ENCODE results near the gene PRKRA. TPM values are rescaled to one million over a fixed set of nuclear protein-coding genes. Genes with fewer than 3 reads are reported as not detected.

The PRKRA gene
- total and polyA plus RNA-seq, 8 donors, result 17.6 to 34.3 (median 21.0) TPM

GRCh38 chr2:178420463-178420999, 30.4 kb downstream of the PRKRA start:
- intact Hi-C loops (cut with DNase I), result no loop called here
- ATAC-seq, result no peak

GRCh38 chr2:178419123-178419522, 31.9 kb downstream of the PRKRA start:
- H3K27ac ChIP-seq, result no peak overlapping the region
- 7 to 18% methylated on average over 1 of the region's 1 CpG for WGBS, 2 donors
- ATAC-seq (no peak), FAIRE-seq (no peak), DNase-seq (no peak)
- no peak overlapping the region for H3K4me3 ChIP-seq
- H3K4me1 ChIP-seq, result no peaks in the 10 kb centered on the region
- no peak for TF ChIP-seq CTCF (IDR thresholded peaks at IDR 0.05)
- H3K36me3 ChIP-seq, result no peaks in the 10 kb centered on the region
- H3K9me3 ChIP-seq, result no peaks in the 10 kb centered on the region
- intact Hi-C loops (cut with DNase I), result no loop called here
- no peaks in the 10 kb centered on the region for H3K27me3 ChIP-seq

More at GRCh38 chr2:178420463-178420999, 30.4 kb downstream of the PRKRA start:
- DNase-seq (no peak), FAIRE-seq (no peak)
- no peaks in the 10 kb centered on the region for H3K27me3 ChIP-seq
- H3K4me1 ChIP-seq, result no peaks in the 10 kb centered on the region
- no peak overlapping the region for H3K4me3 ChIP-seq
- WGBS, 2 donors, result 59 to 75% methylated on average over 1 of the region's 1 CpG
- H3K36me3 ChIP-seq, result no peaks in the 10 kb centered on the region
- H3K9me3 ChIP-seq, result no peaks in the 10 kb centered on the region
- no peak for TF ChIP-seq CTCF (IDR thresholded peaks at IDR 0.05)
- H3K27ac ChIP-seq, result no peak overlapping the region

- H3K36me3 ChIP-seq, result no peaks in the 10 kb centered on the region
- no peaks in the 10 kb centered on the region for H3K9me3 ChIP-seq
- H3K27me3 ChIP-seq, result no peaks in the 10 kb centered on the region
- intact Hi-C loops (cut with DNase I), result no loop called here
- TF ChIP-seq CTCF (IDR thresholded peaks at IDR 0.05), result no peak
- ATAC-seq (no peak), FAIRE-seq (no peak), DNase-seq (no peak)
- no peak overlapping the region for H3K27ac ChIP-seq
- 88 to 94% methylated on average over 1 of the region's 1 CpG for WGBS, 2 donors
- H3K4me1 ChIP-seq, result no peaks in the 10 kb centered on the region
- no peak overlapping the region for H3K4me3 ChIP-seq
Observed at GRCh38 chr2:178418426-178418825, 32.5 kb downstream of the PRKRA start.

DNA sequence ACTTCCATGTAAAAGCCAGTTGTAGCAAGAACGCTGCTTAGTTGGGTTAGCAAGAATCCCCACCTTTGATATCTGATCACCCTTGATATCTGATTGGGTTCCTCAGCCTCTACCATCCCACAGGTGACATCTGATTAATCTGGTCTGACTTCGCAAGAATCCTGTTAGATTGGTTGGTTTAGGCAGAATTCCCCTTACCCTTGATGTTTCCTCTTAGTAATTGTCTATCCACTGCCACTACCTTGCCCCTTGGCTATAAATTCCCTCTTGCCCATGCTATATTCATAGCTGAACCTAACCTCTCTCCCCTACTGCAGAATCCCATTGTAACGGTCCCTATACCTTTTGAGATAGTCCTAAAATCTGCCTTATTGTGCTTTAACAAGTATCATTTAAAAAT, 33.1 kb downstream of the PRKRA start:
- Histone ChIP-seq H3K36me3 (no peaks in the 10 kb centered on the region), H3K27ac (no peak overlapping the region), H3K4me1 (no peaks in the 10 kb centered on the region), H3K9me3 (no peaks in the 10 kb centered on the region), H3K27me3 (no peaks in the 10 kb centered on the region), H3K4me3 (no peak overlapping the region)
- WGBS, 2 donors, result 89 to 93% methylated on average over 3 of the region's 3 CpGs
- no peak for TF ChIP-seq CTCF (IDR thresholded peaks at IDR 0.05)
- DNase-seq (no peak), FAIRE-seq (no peak), ATAC-seq (no peak)
- intact Hi-C loops (cut with DNase I), result no loop called here

DNA sequence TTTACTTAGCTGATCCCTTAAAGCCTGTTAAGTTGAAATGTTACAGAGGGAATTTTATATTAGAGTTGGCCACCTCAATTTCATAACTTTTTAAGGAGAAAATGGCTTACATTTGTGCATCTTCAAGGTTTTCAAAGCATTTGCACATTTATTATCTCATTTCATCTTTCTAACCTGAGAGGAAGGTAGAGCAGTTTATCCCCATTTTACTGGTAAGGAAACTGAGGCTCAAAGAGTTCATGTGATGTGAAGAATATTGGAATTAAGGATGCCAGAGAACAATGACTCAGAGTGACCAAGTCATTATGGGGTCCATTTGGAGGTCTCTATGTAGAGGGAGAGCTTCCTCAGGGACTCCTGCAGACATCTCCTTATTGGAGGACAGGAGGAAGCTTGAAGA, 35.0 kb downstream of the PRKRA start:
- no peak for ATAC-seq
- intact Hi-C loops (cut with DNase I), result no loop called here
- Histone ChIP-seq H3K27ac (no peak overlapping the region), H3K4me3 (no peak overlapping the region), H3K36me3 (no peaks in the 10 kb centered on the region), H3K27me3 (no peaks in the 10 kb centered on the region), H3K4me1 (no peaks in the 10 kb centered on the region), H3K9me3 (no peaks in the 10 kb centered on the region)
- no peak for FAIRE-seq
- TF ChIP-seq CTCF (IDR thresholded peaks at IDR 0.05), result no peak
- no peak for DNase-seq
